GM12892 (cell line): ENCODE results near the gene CCDC174.

Source experiments
- DNase-seq: peaks from one replicate; pipeline ENCODE4 v3.0.0; 2011; ENCODE audit not compliant: insufficient read length
- FAIRE-seq: peaks from 2 replicates; lab custom pipeline; 2011; peaks lifted over from hg19 to GRCh38; lab: Jason Lieb, UNC
- POLR2A ChIP-seq: IDR thresholded peaks from 2 replicates; pipeline ENCODE4 v1.6.1; 2011; ENCODE audit warnings: low read depth, low read length, control low read depth
- POLR2AphosphoS5 ChIP-seq: IDR thresholded peaks from 2 replicates; pipeline ENCODE4 v1.6.1; 2011; ENCODE audit warnings: low read depth, low read length, control low read depth
- TAF1 ChIP-seq: IDR thresholded peaks from 2 replicates; pipeline ENCODE4 v1.6.1; 2011; ENCODE audit warnings: low read depth, mild to moderate bottlenecking, control low read depth, low read length, borderline replicate concordance

The CCDC174 gene

GRCh38 chr3:14663396-14664135, 12.0 kb downstream of the CCDC174 start:
- DNase-seq (no peak), FAIRE-seq (no peak)
- TF ChIP-seq POLR2AphosphoS5 (no peak), TAF1 (no peak), POLR2A (no peak)

- FAIRE-seq, result no peak
- TF ChIP-seq TAF1, result no peak
- no peak for TF ChIP-seq POLR2AphosphoS5
- no peak for TF ChIP-seq POLR2A
- DNase-seq, result no peak
Measured at GRCh38 chr3:14664170-14664569, 12.6 kb downstream of the CCDC174 start.

DNA sequence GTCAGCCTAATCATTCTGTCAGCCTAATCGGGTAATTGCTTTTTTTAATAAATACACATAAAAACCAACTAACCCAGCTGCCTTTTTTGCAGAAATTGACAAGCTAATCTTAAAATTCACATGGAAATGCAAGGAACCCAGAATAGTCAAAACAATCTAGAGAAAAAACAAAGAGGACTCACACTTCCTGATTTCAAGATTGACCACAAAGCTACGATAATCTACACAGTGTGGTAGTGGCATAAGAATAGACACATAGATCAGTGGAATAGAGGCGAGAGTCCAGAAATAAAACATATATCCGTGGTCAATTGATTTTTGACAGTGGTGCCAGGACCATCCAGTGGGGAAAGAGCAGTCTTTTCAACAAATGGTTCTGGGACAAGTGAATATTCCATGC, 21.0 kb downstream of the CCDC174 start:
- no peak for DNase-seq
- no peak for TF ChIP-seq TAF1
- FAIRE-seq, result no peak

GRCh38 chr3:14674841-14675240, 23.3 kb downstream of the CCDC174 start, which contains the start of gene C3orf20:
C3orf20 (plus strand) TSS chr3:14675141; CDS start chr3:14682714, 7,573 bp downstream.
- DNase-seq (no peak), FAIRE-seq (no peak)
- TF ChIP-seq POLR2AphosphoS5 (no peak), TAF1 (no peak), POLR2A (no peak)

DNA sequence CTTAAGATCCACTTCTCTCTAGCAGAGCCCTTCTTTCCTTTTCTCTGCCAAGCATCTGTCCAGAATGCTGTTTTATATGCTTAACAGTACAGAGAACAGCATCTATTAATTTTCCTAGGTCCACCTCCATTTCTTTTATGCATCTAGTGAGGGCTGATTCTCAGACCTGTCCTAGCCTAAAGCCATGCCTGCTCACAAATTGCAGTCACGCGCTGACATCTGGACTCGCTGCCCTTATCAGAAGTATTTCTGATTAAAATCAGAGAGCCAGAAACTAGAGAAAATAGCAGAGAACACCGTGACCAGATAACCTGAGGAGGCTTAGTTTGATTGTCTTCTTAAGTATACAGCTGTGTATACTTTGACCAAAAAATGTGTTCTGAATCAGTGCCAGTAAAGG, 25.3 kb downstream of the CCDC174 start:
- no peak for DNase-seq
- no peak for FAIRE-seq
- TF ChIP-seq TAF1 (no peak), POLR2A (no peak), POLR2AphosphoS5 (no peak)

GRCh38 chr3:14678015-14678503, 26.5 kb downstream of the CCDC174 start:
- TF ChIP-seq POLR2A (no peak), POLR2AphosphoS5 (no peak)
- no peak for FAIRE-seq
- no peak for DNase-seq

GRCh38 chr3:14680115-14680514, 28.6 kb downstream of the CCDC174 start:
- TF ChIP-seq POLR2AphosphoS5 (no peak), POLR2A (no peak)
- FAIRE-seq (no peak), DNase-seq (no peak)

DNA sequence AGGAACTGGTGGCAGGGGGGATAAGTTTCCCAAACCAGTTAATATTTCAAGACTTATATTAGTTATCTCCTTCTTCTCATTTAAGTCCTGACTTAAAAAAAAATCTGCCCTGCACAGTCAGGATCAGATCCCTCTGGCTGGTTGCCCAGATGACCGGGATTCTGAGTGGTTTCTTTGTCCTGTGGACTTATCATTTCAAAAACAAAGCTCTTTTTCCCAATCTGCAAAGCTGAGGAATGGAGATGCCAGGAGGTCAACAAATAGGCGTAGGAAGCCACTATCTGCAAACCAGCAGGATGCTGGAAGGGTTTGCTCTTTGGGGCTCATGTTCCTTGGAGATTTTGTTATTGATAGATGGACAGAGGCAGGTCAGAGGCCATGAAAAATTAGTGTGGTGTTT, 29.2 kb downstream of the CCDC174 start:
- FAIRE-seq (no peak), DNase-seq (no peak)
- TF ChIP-seq POLR2AphosphoS5, result no peak

- FAIRE-seq (no peak), DNase-seq (no peak)
- TF ChIP-seq POLR2A, result no peak
- TF ChIP-seq POLR2AphosphoS5, result no peak
- TF ChIP-seq TAF1, result no peak
Measured at GRCh38 chr3:14684447-14684846, 32.9 kb downstream of the CCDC174 start.

DNA sequence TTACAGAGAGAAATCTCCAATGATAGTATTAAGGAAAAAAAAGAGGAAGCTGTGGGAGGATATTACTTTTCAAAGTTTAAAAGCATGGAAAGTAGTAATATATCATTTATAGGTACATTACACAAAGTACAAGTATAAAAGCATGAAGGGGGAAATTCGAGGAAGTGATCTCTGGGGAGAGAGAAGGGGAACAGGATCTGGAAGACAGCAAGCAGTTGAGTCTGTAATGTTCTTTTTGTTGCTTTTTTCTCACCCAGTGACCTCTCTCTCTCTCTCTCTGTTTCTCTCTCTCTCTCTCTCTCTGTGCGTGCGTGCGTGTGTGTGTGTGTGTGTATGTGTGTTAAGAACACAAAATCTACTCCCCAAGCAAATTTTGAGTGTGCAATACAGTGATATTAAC, 33.6 kb downstream of the CCDC174 start:
- TF ChIP-seq TAF1 (no peak), POLR2AphosphoS5 (no peak), POLR2A (no peak)
- no peak for FAIRE-seq

GRCh38 chr3:14687360-14687759, 35.8 kb downstream of the CCDC174 start:
- FAIRE-seq, result peak; percentile 21
- DNase-seq, result no peak
- no peak for TF ChIP-seq POLR2A
- TF ChIP-seq TAF1, result no peak
- no peak for TF ChIP-seq POLR2AphosphoS5

More for the DNA sequence above, 33.6 kb downstream of the CCDC174 start:
- DNase-seq, result no peak

DNA sequence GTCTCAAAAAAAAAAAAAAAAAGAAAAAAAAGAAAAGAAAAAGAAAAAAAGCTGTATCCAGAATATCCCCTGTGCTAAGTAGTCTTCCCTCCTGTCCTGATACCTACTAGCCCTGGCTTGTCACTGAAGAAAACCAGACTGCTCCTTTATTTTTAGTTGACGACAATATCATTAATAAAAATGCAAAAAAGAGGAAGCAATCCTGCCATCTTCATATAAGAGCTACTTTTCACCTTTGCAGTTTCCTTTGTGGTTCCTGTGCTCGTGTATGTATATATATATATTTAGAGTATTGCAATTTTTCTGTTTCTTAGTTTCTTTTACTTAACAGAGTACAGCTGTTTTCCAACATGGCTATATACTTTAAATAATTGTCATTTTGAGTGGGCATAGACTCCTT, 37.0 kb downstream of the CCDC174 start:
- TF ChIP-seq POLR2AphosphoS5, result no peak
- TF ChIP-seq TAF1, result no peak
- no peak for TF ChIP-seq POLR2A
- DNase-seq (no peak), FAIRE-seq (no peak)
